ENCODE measurements around the gene P3H2. TPM values are rescaled to one million over a fixed set of nuclear protein-coding genes. Genes with fewer than 3 reads are reported as not detected.

P3H2 gene
- total RNA-seq, 2 donors from 2014 or later = 285 to 322 TPM

- Histone ChIP-seq H3K27me3 (ENCODE audit: control insufficient read depth, insufficient read depth, low read length, poor library complexity, severe bottlenecking) (peaks cover 9% of the 10 kb centered on the region), H3K4me3 (ENCODE audit: low read length) (no peak overlapping the region), H3K27ac (ENCODE audit: low read depth, low read length) (no peak overlapping the region), H3K36me3 (ENCODE audit: control insufficient read depth, insufficient read depth, low read length) (no peaks in the 10 kb centered on the region), H3K9ac (ENCODE audit: extremely low read depth, low read length, poor library complexity, severe bottlenecking) (no peak overlapping the region), H3K4me1 (ENCODE audit: control insufficient read depth, insufficient read depth, low read length) (no peaks in the 10 kb centered on the region), H3K9me3 (ENCODE audit: control insufficient read depth, low read length) (peaks cover 5% of the 10 kb centered on the region)
- Mint-ChIP-seq H3K4me1 (peaks cover 17% of the 10 kb centered on the region), H3K9me3 (peaks cover 1% of the 10 kb centered on the region), H3K27me3 (ENCODE audit: insufficient read depth) (peaks cover 9% of the 10 kb centered on the region), H3K4me3 (no peak overlapping the region), H3K36me3 (ENCODE audit: low read depth) (peaks cover 1% of the 10 kb centered on the region), H3K27ac (no peak overlapping the region)
- DNase-seq = no peak
- no peak for TF ChIP-seq CTCF (conservative IDR thresholded peaks at IDR 0.05)
Observed at GRCh38 chr3:189921770-189922169, 198.9 kb downstream of the P3H2 start.

DNA sequence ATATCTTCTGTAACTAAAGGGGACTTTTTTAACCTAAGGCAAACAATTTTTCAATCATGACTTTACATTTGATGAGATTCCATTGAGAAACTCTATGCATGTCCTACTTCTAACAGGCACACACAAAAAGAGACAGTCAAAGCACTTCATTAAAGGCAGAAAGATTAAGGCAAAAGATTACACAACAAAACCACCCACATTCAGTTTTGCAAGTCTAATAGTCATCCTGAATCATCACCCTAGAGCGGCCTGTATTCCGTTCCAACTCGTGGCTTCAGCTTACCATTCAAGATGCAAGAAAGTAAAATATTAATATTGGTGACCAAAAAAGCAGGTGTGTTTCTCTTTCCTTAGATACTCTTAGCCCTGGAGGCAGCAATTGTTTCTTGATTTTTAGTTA lies 205.9 kb downstream of the P3H2 start:
- Histone ChIP-seq H3K9me3 (ENCODE audit: control insufficient read depth, low read length) (no peaks in the 10 kb centered on the region), H3K4me1 (ENCODE audit: control insufficient read depth, insufficient read depth, low read length) (no peaks in the 10 kb centered on the region), H3K27me3 (ENCODE audit: control insufficient read depth, insufficient read depth, low read length, poor library complexity, severe bottlenecking) (no peaks in the 10 kb centered on the region), H3K27ac (ENCODE audit: low read depth, low read length) (no peak overlapping the region), H3K36me3 (ENCODE audit: control insufficient read depth, insufficient read depth, low read length) (no peaks in the 10 kb centered on the region), H3K9ac (ENCODE audit: extremely low read depth, low read length, poor library complexity, severe bottlenecking) (no peak overlapping the region), H3K4me3 (ENCODE audit: low read length) (no peak overlapping the region)
- Mint-ChIP-seq H3K9me3 (no peaks in the 10 kb centered on the region), H3K36me3 (ENCODE audit: low read depth) (no peaks in the 10 kb centered on the region), H3K4me1 (peaks cover 6% of the 10 kb centered on the region), H3K27ac (no peak overlapping the region), H3K4me3 (no peak overlapping the region), H3K27me3 (ENCODE audit: insufficient read depth) (no peaks in the 10 kb centered on the region)
- no peak for TF ChIP-seq CTCF (conservative IDR thresholded peaks at IDR 0.05)
- 93% methylated on average over 3 of the region's 3 CpGs; no CpG with 5 or more reads in 1 of the 2 experiments for WGBS, 2 experiments (ENCODE audit: insufficient coverage in 1 of 2, insufficient read length in 1 of 2)
- no peak for DNase-seq

- no peak overlapping the region for H3K27ac Mint-ChIP-seq
- H3K4me1 Mint-ChIP-seq = peaks cover 7% of the 10 kb centered on the region
- no peak for TF ChIP-seq CTCF (conservative IDR thresholded peaks at IDR 0.05)
- H3K9me3 ChIP-seq (ENCODE audit: control insufficient read depth, low read length) = no peaks in the 10 kb centered on the region
- no peak for DNase-seq
- no peak overlapping the region for H3K4me3 Mint-ChIP-seq
- no peaks in the 10 kb centered on the region for H3K36me3 ChIP-seq (ENCODE audit: control insufficient read depth, insufficient read depth, low read length)
- H3K36me3 Mint-ChIP-seq (ENCODE audit: low read depth) = no peaks in the 10 kb centered on the region
- H3K27me3 Mint-ChIP-seq (ENCODE audit: insufficient read depth) = no peaks in the 10 kb centered on the region
- 85% methylated on average over 1 of the region's 1 CpG; no CpG with 5 or more reads in 1 of the 2 experiments for WGBS, 2 experiments (ENCODE audit: insufficient coverage in 1 of 2, insufficient read length in 1 of 2)
- H3K27me3 ChIP-seq (ENCODE audit: control insufficient read depth, insufficient read depth, low read length, poor library complexity, severe bottlenecking) = no peaks in the 10 kb centered on the region
- H3K4me3 ChIP-seq (ENCODE audit: low read length) = no peak overlapping the region
- H3K9ac ChIP-seq (ENCODE audit: extremely low read depth, low read length, poor library complexity, severe bottlenecking) = no peak overlapping the region
- no peak overlapping the region for H3K27ac ChIP-seq (ENCODE audit: low read depth, low read length)
- no peaks in the 10 kb centered on the region for H3K4me1 ChIP-seq (ENCODE audit: control insufficient read depth, insufficient read depth, low read length)
- H3K9me3 Mint-ChIP-seq = no peaks in the 10 kb centered on the region
Observed at GRCh38 chr3:189911001-189911400, 209.7 kb downstream of the P3H2 start.

Data from endodermal cell (in vitro differentiated cells).